Endodermal cell (in vitro differentiated cells): ENCODE data around the gene LRP2. TPM values are rescaled to one million over a fixed set of nuclear protein-coding genes. Genes with fewer than 3 reads are reported as not detected.

Experiments
- DNase-seq: peaks from one replicate; pipeline ENCODE4 v3.0.0-alpha.2; 2017
- H3K27ac ChIP-seq: 2 replicates; pipeline ENCODE4 v1.5.1; 2013; ENCODE audit warnings: mild to moderate bottlenecking, low read depth, low read length, moderate library complexity
- H3K27me3 ChIP-seq: 2 replicates; pipeline ENCODE4 v1.6.1; 2013; ENCODE audit warnings: mild to moderate bottlenecking, low read length, moderate library complexity; ENCODE audit not compliant: insufficient read depth, control insufficient read depth, poor library complexity, severe bottlenecking
- H3K36me3 ChIP-seq: 2 replicates; pipeline ENCODE4 v1.7.0; 2013; ENCODE audit warnings: mild to moderate bottlenecking, low read length, moderate library complexity; ENCODE audit not compliant: control insufficient read depth, insufficient read depth
- H3K4me1 ChIP-seq: one replicate; pipeline ENCODE4 v1.7.0; 2013; ENCODE audit warnings: low read length; ENCODE audit not compliant: control insufficient read depth, insufficient read depth
- H3K4me3 ChIP-seq: 2 replicates; pipeline ENCODE4 v1.5.1; 2013; ENCODE audit warnings: mild to moderate bottlenecking, low read length, moderate library complexity
- H3K9ac ChIP-seq: 2 replicates; pipeline ENCODE4 v1.6.1; 2013; ENCODE audit warnings: mild to moderate bottlenecking, low read length, moderate library complexity; ENCODE audit not compliant: poor library complexity, severe bottlenecking; ENCODE audit errors: extremely low read depth
- H3K9me3 ChIP-seq: 2 replicates; pipeline ENCODE4 v1.6.1; 2013; ENCODE audit warnings: mild to moderate bottlenecking, low read length, moderate library complexity; ENCODE audit not compliant: control insufficient read depth
- H3K27ac Mint-ChIP-seq: 2 replicates; pipeline ENCODE4 v1.8.0; 2020; ENCODE audit warnings: mixed read lengths
- H3K27me3 Mint-ChIP-seq: 2 replicates; pipeline ENCODE4 v1.8.0; 2021; ENCODE audit warnings: mild to moderate bottlenecking, mixed read lengths; ENCODE audit not compliant: insufficient read depth
- H3K36me3 Mint-ChIP-seq: 2 replicates; pipeline ENCODE4 v1.8.0; 2020; ENCODE audit warnings: low read depth, mixed read lengths
- H3K4me1 Mint-ChIP-seq: 2 replicates; pipeline ENCODE4 v1.8.0; 2020; ENCODE audit warnings: mixed read lengths
- H3K4me3 Mint-ChIP-seq: 2 replicates; pipeline ENCODE4 v1.8.0; 2020; ENCODE audit warnings: mild to moderate bottlenecking, moderate library complexity, mixed read lengths
- H3K9me3 Mint-ChIP-seq: 2 replicates; pipeline ENCODE4 v1.8.0; 2020; ENCODE audit warnings: mild to moderate bottlenecking, mixed read lengths
- WGBS, 2 experiments: methylation state at CpG; one replicate each; pipeline versions ENCODE4 v1.1.5 to v1.1.7; 2013; ENCODE audit warnings: missing lambda C conversion rate in 2 of 2, mixed read lengths in 1 of 2; ENCODE audit not compliant: insufficient coverage in 1 of 2, insufficient read length in 1 of 2; 5-methylcytosine and 5-hydroxymethylcytosine counted together
- total RNA-seq, 2 donors: library from RNA; stranded (reverse); fragmentation: NEBNext Ultra II Directional in 1 of 2; extraction: Animal tissue kit (Norgen Biotek cat#: 25700) in 1 of 2; gene quantifications; 2 replicates in 1 of 2; 3 replicates in 1 of 2; pipeline ENCODE4 v1.2.1, GENCODE V29; 2021
- TF ChIP-seq, protein P1 (sequence below): fragments of 200-600 bp; sonication (generic); conservative IDR thresholded peaks from 2 replicates; pipeline ENCODE4 v1.5.0; 2021; ENCODE audit warnings: antibody characterized with exemption, mild to moderate bottlenecking

LRP2 gene
- total RNA-seq, 2 donors from 2014 or later = 2.2 to 3.5 TPM

DNA sequence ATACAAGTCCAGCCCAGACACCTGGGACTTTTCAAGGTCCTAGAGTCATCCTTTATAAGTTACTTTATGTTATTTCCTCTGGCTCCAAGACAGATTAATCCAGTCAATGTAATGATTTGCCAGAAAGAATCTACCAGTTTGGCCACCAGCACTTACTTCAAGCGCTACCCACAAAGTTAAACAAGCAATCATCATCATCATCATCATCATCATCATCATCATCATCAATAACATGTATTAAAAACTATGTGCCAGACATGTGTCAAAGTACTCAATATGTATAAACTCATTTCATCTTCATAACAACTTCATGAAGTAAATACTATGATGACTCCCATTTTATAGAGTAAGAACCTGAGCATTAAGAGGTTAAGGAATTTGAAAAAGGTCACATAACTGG lies 64.3 kb downstream of the LRP2 start:
- Histone ChIP-seq H3K36me3 (no peaks in the 10 kb centered on the region), H3K4me3 (no peak overlapping the region), H3K27me3 (no peaks in the 10 kb centered on the region), H3K9ac (no peak overlapping the region), H3K4me1 (peaks cover 10% of the 10 kb centered on the region), H3K9me3 (no peaks in the 10 kb centered on the region), H3K27ac (no peak overlapping the region)
- no peak overlapping the region for H3K4me3 Mint-ChIP-seq
- no peak for DNase-seq
- H3K4me1 Mint-ChIP-seq = peaks cover 45% of the 10 kb centered on the region
- H3K36me3 Mint-ChIP-seq = no peaks in the 10 kb centered on the region
- no peaks in the 10 kb centered on the region for H3K9me3 Mint-ChIP-seq
- no peak overlapping the region for H3K27ac Mint-ChIP-seq
- peaks cover 2% of the 10 kb centered on the region for H3K27me3 Mint-ChIP-seq
- 87 to 100% methylated on average over 1 of the region's 1 CpG for WGBS, 2 experiments
- TF ChIP-seq, protein P1, sequence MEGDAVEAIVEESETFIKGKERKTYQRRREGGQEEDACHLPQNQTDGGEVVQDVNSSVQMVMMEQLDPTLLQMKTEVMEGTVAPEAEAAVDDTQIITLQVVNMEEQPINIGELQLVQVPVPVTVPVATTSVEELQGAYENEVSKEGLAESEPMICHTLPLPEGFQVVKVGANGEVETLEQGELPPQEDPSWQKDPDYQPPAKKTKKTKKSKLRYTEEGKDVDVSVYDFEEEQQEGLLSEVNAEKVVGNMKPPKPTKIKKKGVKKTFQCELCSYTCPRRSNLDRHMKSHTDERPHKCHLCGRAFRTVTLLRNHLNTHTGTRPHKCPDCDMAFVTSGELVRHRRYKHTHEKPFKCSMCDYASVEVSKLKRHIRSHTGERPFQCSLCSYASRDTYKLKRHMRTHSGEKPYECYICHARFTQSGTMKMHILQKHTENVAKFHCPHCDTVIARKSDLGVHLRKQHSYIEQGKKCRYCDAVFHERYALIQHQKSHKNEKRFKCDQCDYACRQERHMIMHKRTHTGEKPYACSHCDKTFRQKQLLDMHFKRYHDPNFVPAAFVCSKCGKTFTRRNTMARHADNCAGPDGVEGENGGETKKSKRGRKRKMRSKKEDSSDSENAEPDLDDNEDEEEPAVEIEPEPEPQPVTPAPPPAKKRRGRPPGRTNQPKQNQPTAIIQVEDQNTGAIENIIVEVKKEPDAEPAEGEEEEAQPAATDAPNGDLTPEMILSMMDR = no peak

DNA sequence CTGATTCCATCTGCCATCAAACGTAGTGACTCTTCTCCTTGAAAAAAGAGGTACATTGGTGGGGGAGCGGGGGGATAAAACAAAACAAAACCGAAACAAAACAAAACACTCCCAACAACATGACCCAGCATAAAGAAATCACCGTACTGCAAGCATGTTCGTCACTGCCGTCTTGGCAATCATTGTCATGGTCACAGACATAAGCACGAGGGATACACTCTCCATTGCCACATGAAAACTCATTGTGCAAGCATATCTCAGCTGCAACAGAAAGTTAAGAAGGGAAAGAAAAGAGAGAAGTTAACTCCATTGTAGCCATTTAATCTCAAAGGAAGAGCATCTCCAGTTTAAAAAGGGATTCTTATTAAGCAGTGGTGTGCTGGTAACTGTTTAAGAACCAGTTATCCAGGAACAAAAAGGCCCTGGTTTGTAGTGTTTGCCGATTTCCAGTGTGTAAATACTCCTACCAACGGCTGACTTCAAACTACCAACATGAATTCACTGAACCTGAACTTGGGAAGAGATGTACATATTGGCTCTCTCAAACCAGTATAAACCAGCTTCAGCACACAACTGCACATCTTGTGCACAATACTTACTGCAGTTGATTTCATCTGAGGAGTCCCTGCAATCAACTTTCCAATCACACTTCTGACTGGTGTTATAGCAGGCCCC lies 68.2 kb downstream of the LRP2 start:
- no peak overlapping the region for H3K27ac ChIP-seq
- TF ChIP-seq, protein P1 = no peak
- H3K9me3 Mint-ChIP-seq = no peaks in the 10 kb centered on the region
- H3K4me1 Mint-ChIP-seq = peaks cover 31% of the 10 kb centered on the region
- no peak overlapping the region for H3K27ac Mint-ChIP-seq
- 83 to 88% methylated on average over 6 to 9 of the region's 9 CpGs for WGBS, 2 experiments
- H3K36me3 Mint-ChIP-seq = no peaks in the 10 kb centered on the region
- H3K4me1 ChIP-seq = peaks cover 12% of the 10 kb centered on the region
- H3K9me3 ChIP-seq = no peaks in the 10 kb centered on the region
- H3K27me3 ChIP-seq = no peaks in the 10 kb centered on the region
- H3K4me3 Mint-ChIP-seq = no peak overlapping the region
- H3K9ac ChIP-seq = no peak overlapping the region
- H3K27me3 Mint-ChIP-seq = no peaks in the 10 kb centered on the region
- no peak for DNase-seq
- no peak overlapping the region for H3K4me3 ChIP-seq
- H3K36me3 ChIP-seq = no peaks in the 10 kb centered on the region

DNA sequence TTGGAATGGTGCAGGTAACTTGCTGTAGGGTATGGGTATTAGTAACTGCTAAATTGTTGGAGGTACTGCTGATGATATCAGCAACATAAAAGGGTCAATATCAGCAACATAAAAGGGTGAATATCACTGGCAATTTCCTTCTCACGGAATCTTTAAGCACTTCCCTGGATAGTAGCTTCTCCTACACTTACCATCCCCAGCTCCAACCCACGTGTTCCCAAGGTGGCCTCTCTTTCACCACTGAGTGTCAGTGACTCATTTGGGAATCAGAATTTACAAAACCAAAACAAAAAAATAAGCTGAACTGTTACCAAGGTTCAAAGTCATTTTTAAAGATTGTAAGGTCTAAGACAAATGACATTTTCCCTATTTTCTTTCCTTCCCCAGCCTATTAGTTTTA lies 70.8 kb downstream of the LRP2 start:
- H3K4me3 ChIP-seq = no peak overlapping the region
- Mint-ChIP-seq H3K4me3 (no peak overlapping the region), H3K27me3 (no peaks in the 10 kb centered on the region), H3K4me1 (peaks cover 26% of the 10 kb centered on the region), H3K36me3 (no peaks in the 10 kb centered on the region), H3K27ac (no peak overlapping the region), H3K9me3 (no peaks in the 10 kb centered on the region)
- H3K27ac ChIP-seq = no peak overlapping the region
- H3K4me1 ChIP-seq = peaks cover 11% of the 10 kb centered on the region
- H3K27me3 ChIP-seq = no peaks in the 10 kb centered on the region
- no peak for DNase-seq
- no peaks in the 10 kb centered on the region for H3K36me3 ChIP-seq
- TF ChIP-seq, protein P1 = no peak
- no peaks in the 10 kb centered on the region for H3K9me3 ChIP-seq
- 27 to 35% methylated on average over 2 of the region's 2 CpGs for WGBS, 2 experiments
- H3K9ac ChIP-seq = no peak overlapping the region
